ENCODE results near the gene SLC18B1.

Gene SLC18B1

GRCh38 chr6:132736239-132736638, 62.2 kb downstream of the SLC18B1 start:
- no peak overlapping the region for H3K9ac ChIP-seq (ENCODE audit: low read depth, low read length)
- H3K4me1 ChIP-seq (ENCODE audit: insufficient read depth, low read length) = no peaks in the 10 kb centered on the region
- WGBS = 85% methylated on average over 1 of the region's 1 CpG

GRCh38 chr6:132734694-132735236, 63.7 kb downstream of the SLC18B1 start:
- Histone ChIP-seq H3K9me3 (ENCODE audit: insufficient read depth, low read depth, low read length) (no peaks in the 10 kb centered on the region), H3K9ac (ENCODE audit: low read depth, low read length) (no peak overlapping the region), H3K4me1 (ENCODE audit: insufficient read depth, low read length) (no peaks in the 10 kb centered on the region), H3K27me3 (ENCODE audit: insufficient read depth, low read length) (no peaks in the 10 kb centered on the region), H3K36me3 (ENCODE audit: insufficient read depth, low read length) (no peaks in the 10 kb centered on the region), H3K27ac (ENCODE audit: low read depth, low read length) (no peak overlapping the region), H3K4me3 (ENCODE audit: low read length) (no peak overlapping the region)
- 61% methylated on average over 3 of the region's 3 CpGs for WGBS

More at GRCh38 chr6:132736239-132736638, 62.2 kb downstream of the SLC18B1 start:
- no peaks in the 10 kb centered on the region for H3K27me3 ChIP-seq (ENCODE audit: insufficient read depth, low read length)
- H3K36me3 ChIP-seq (ENCODE audit: insufficient read depth, low read length) = no peaks in the 10 kb centered on the region
- H3K27ac ChIP-seq (ENCODE audit: low read depth, low read length) = no peak overlapping the region
- no peaks in the 10 kb centered on the region for H3K9me3 ChIP-seq (ENCODE audit: insufficient read depth, low read depth, low read length)
- no peak overlapping the region for H3K4me3 ChIP-seq (ENCODE audit: low read length)

- no peak overlapping the region for H3K9ac ChIP-seq (ENCODE audit: low read depth, low read length)
- H3K36me3 ChIP-seq (ENCODE audit: insufficient read depth, low read length) = no peaks in the 10 kb centered on the region
- no peaks in the 10 kb centered on the region for H3K4me1 ChIP-seq (ENCODE audit: insufficient read depth, low read length)
- H3K27ac ChIP-seq (ENCODE audit: low read depth, low read length) = no peak overlapping the region
- H3K9me3 ChIP-seq (ENCODE audit: insufficient read depth, low read depth, low read length) = no peaks in the 10 kb centered on the region
- WGBS = 92% methylated on average over 1 of the region's 1 CpG
- no peak overlapping the region for H3K4me3 ChIP-seq (ENCODE audit: low read length)
- no peaks in the 10 kb centered on the region for H3K27me3 ChIP-seq (ENCODE audit: insufficient read depth, low read length)
These were observed 64.6 kb downstream of the SLC18B1 start for GRCh38 chr6:132733814-132734213.

GRCh38 chr6:132733283-132733682, 65.2 kb downstream of the SLC18B1 start:
- H3K9me3 ChIP-seq (ENCODE audit: insufficient read depth, low read depth, low read length) = no peaks in the 10 kb centered on the region
- H3K27me3 ChIP-seq (ENCODE audit: insufficient read depth, low read length) = no peaks in the 10 kb centered on the region
- WGBS = 89% methylated on average over 2 of the region's 2 CpGs
- H3K4me1 ChIP-seq (ENCODE audit: insufficient read depth, low read length) = no peaks in the 10 kb centered on the region
- no peaks in the 10 kb centered on the region for H3K36me3 ChIP-seq (ENCODE audit: insufficient read depth, low read length)
- H3K9ac ChIP-seq (ENCODE audit: low read depth, low read length) = no peak overlapping the region
- H3K4me3 ChIP-seq (ENCODE audit: low read length) = no peak overlapping the region
- no peak overlapping the region for H3K27ac ChIP-seq (ENCODE audit: low read depth, low read length)

GRCh38 chr6:132731086-132731485, 67.4 kb downstream of the SLC18B1 start:
- Histone ChIP-seq H3K36me3 (ENCODE audit: insufficient read depth, low read length) (no peaks in the 10 kb centered on the region), H3K9ac (ENCODE audit: low read depth, low read length) (no peak overlapping the region), H3K4me3 (ENCODE audit: low read length) (no peak overlapping the region), H3K27me3 (ENCODE audit: insufficient read depth, low read length) (no peaks in the 10 kb centered on the region), H3K27ac (ENCODE audit: low read depth, low read length) (no peak overlapping the region), H3K9me3 (ENCODE audit: insufficient read depth, low read depth, low read length) (no peaks in the 10 kb centered on the region), H3K4me1 (ENCODE audit: insufficient read depth, low read length) (no peaks in the 10 kb centered on the region)
- 90% methylated on average over 2 of the region's 2 CpGs for WGBS

GRCh38 chr6:132730560-132730959, 67.9 kb downstream of the SLC18B1 start:
- 91% methylated on average over 3 of the region's 3 CpGs for WGBS
- no peaks in the 10 kb centered on the region for H3K9me3 ChIP-seq (ENCODE audit: insufficient read depth, low read depth, low read length)
- no peak overlapping the region for H3K27ac ChIP-seq (ENCODE audit: low read depth, low read length)
- H3K36me3 ChIP-seq (ENCODE audit: insufficient read depth, low read length) = no peaks in the 10 kb centered on the region
- H3K27me3 ChIP-seq (ENCODE audit: insufficient read depth, low read length) = no peaks in the 10 kb centered on the region
- H3K4me1 ChIP-seq (ENCODE audit: insufficient read depth, low read length) = no peaks in the 10 kb centered on the region
- H3K9ac ChIP-seq (ENCODE audit: low read depth, low read length) = no peak overlapping the region
- no peak overlapping the region for H3K4me3 ChIP-seq (ENCODE audit: low read length)

- H3K36me3 ChIP-seq (ENCODE audit: insufficient read depth, low read length) = no peaks in the 10 kb centered on the region
- no peak overlapping the region for H3K4me3 ChIP-seq (ENCODE audit: low read length)
- no peak overlapping the region for H3K27ac ChIP-seq (ENCODE audit: low read depth, low read length)
- H3K9ac ChIP-seq (ENCODE audit: low read depth, low read length) = no peak overlapping the region
- no peaks in the 10 kb centered on the region for H3K27me3 ChIP-seq (ENCODE audit: insufficient read depth, low read length)
- H3K4me1 ChIP-seq (ENCODE audit: insufficient read depth, low read length) = no peaks in the 10 kb centered on the region
- WGBS = 63% methylated on average over 3 of the region's 4 CpGs
- H3K9me3 ChIP-seq (ENCODE audit: insufficient read depth, low read depth, low read length) = no peaks in the 10 kb centered on the region
These were observed 69.8 kb downstream of the SLC18B1 start for GRCh38 chr6:132728616-132729015.

- WGBS = 87% methylated on average over 3 of the region's 4 CpGs
- no peak overlapping the region for H3K4me3 ChIP-seq (ENCODE audit: low read length)
- no peaks in the 10 kb centered on the region for H3K36me3 ChIP-seq (ENCODE audit: insufficient read depth, low read length)
- no peak overlapping the region for H3K27ac ChIP-seq (ENCODE audit: low read depth, low read length)
- H3K4me1 ChIP-seq (ENCODE audit: insufficient read depth, low read length) = no peaks in the 10 kb centered on the region
- no peaks in the 10 kb centered on the region for H3K27me3 ChIP-seq (ENCODE audit: insufficient read depth, low read length)
- no peak overlapping the region for H3K9ac ChIP-seq (ENCODE audit: low read depth, low read length)
- no peaks in the 10 kb centered on the region for H3K9me3 ChIP-seq (ENCODE audit: insufficient read depth, low read depth, low read length)
These were observed 71.8 kb downstream of the SLC18B1 start for GRCh38 chr6:132726608-132726975.

GRCh38 chr6:132725947-132726607, 72.4 kb downstream of the SLC18B1 start:
- 90% methylated on average over 5 of the region's 6 CpGs for WGBS

GRCh38 chr6:132725471-132725870, 73.0 kb downstream of the SLC18B1 start:
- Histone ChIP-seq H3K36me3 (ENCODE audit: insufficient read depth, low read length) (no peaks in the 10 kb centered on the region), H3K4me3 (ENCODE audit: low read length) (no peak overlapping the region), H3K4me1 (ENCODE audit: insufficient read depth, low read length) (no peaks in the 10 kb centered on the region), H3K27ac (ENCODE audit: low read depth, low read length) (no peak overlapping the region), H3K27me3 (ENCODE audit: insufficient read depth, low read length) (no peaks in the 10 kb centered on the region), H3K9ac (ENCODE audit: low read depth, low read length) (no peak overlapping the region), H3K9me3 (ENCODE audit: insufficient read depth, low read depth, low read length) (no peaks in the 10 kb centered on the region)
- 85% methylated on average over 3 of the region's 6 CpGs for WGBS

More at GRCh38 chr6:132725947-132726607, 72.4 kb downstream of the SLC18B1 start:
- H3K27ac ChIP-seq (ENCODE audit: low read depth, low read length) = no peak overlapping the region
- H3K4me1 ChIP-seq (ENCODE audit: insufficient read depth, low read length) = no peaks in the 10 kb centered on the region
- no peaks in the 10 kb centered on the region for H3K36me3 ChIP-seq (ENCODE audit: insufficient read depth, low read length)
- H3K27me3 ChIP-seq (ENCODE audit: insufficient read depth, low read length) = no peaks in the 10 kb centered on the region
- H3K9me3 ChIP-seq (ENCODE audit: insufficient read depth, low read depth, low read length) = no peaks in the 10 kb centered on the region
- no peak overlapping the region for H3K4me3 ChIP-seq (ENCODE audit: low read length)
- no peak overlapping the region for H3K9ac ChIP-seq (ENCODE audit: low read depth, low read length)

- no peaks in the 10 kb centered on the region for H3K4me1 ChIP-seq (ENCODE audit: insufficient read depth, low read length)
- H3K4me3 ChIP-seq (ENCODE audit: low read length) = no peak overlapping the region
- H3K36me3 ChIP-seq (ENCODE audit: insufficient read depth, low read length) = no peaks in the 10 kb centered on the region
- H3K9me3 ChIP-seq (ENCODE audit: insufficient read depth, low read depth, low read length) = no peaks in the 10 kb centered on the region
- H3K27me3 ChIP-seq (ENCODE audit: insufficient read depth, low read length) = no peaks in the 10 kb centered on the region
- H3K9ac ChIP-seq (ENCODE audit: low read depth, low read length) = no peak overlapping the region
- H3K27ac ChIP-seq (ENCODE audit: low read depth, low read length) = no peak overlapping the region
- WGBS = 93% methylated on average over 8 of the region's 10 CpGs
These were observed 78.5 kb downstream of the SLC18B1 start for GRCh38 chr6:132719736-132720448.

All from HUES64 (cell line).